Stimulated activated CD8-positive, alpha-beta memory T cell treated with anti-CD3 and anti-CD28 coated beads, Interleukin-2, amount 100 ng/mL, for 48 hours (primary cell): ENCODE data around the gene CCDC158.

Experiments
- DNase-seq, 2 donors: peaks; one replicate each; pipeline ENCODE4 v3.0.0-alpha.2; 2020; ENCODE audit warnings: low read depth in 2 of 2

CCDC158 gene

GRCh38 chr4:76280488-76281441 is 140.2 kb downstream of the CCDC158 start:
- no peak for DNase-seq

GRCh38 chr4:76279462-76279861 is 141.5 kb downstream of the CCDC158 start:
- DNase-seq: no peak

- no peak for DNase-seq
Observed at GRCh38 chr4:76278583-76278982, 142.4 kb downstream of the CCDC158 start.

GRCh38 chr4:76277667-76278066 is 143.3 kb downstream of the CCDC158 start:
- DNase-seq: no peak

- no peak for DNase-seq
Observed at GRCh38 chr4:76276813-76277212, 144.1 kb downstream of the CCDC158 start.

- no peak for DNase-seq
Observed at GRCh38 chr4:76275486-76276124, 145.3 kb downstream of the CCDC158 start.

GRCh38 chr4:76272999-76273398 is 147.9 kb downstream of the CCDC158 start:
- DNase-seq: no peak

- DNase-seq: no peak
Observed at GRCh38 chr4:76272582-76272981, 148.4 kb downstream of the CCDC158 start.

- DNase-seq: no peak
Observed at GRCh38 chr4:76272073-76272472, 148.9 kb downstream of the CCDC158 start.

GRCh38 chr4:76271248-76271647 is 149.7 kb downstream of the CCDC158 start:
- DNase-seq: no peak

GRCh38 chr4:76270244-76271175 is 150.4 kb downstream of the CCDC158 start:
- no peak for DNase-seq

GRCh38 chr4:76267811-76268210 is 153.1 kb downstream of the CCDC158 start:
- DNase-seq: no peak

GRCh38 chr4:76266627-76267026 is 154.3 kb downstream of the CCDC158 start:
- DNase-seq: no peak

GRCh38 chr4:76265631-76266218 is 155.2 kb downstream of the CCDC158 start:
- DNase-seq: no peak
